GM23248 (cell line): ENCODE results near the gene SPAG7.

Experiments
- EZH2 ChIP-seq: fragments of 200-600 bp; sonication (generic); IDR thresholded peaks from 2 replicates; pipeline ENCODE4 v1.6.1; 2018; ENCODE audit warnings: antibody characterized with exemption, mild to moderate bottlenecking; ENCODE audit not compliant: insufficient read depth, poor library complexity, severe bottlenecking
- EZH2phosphoT487 ChIP-seq: fragments of 200-600 bp; sonication (generic); IDR thresholded peaks from 2 replicates; pipeline ENCODE4 v1.6.1; 2018; ENCODE audit warnings: antibody characterized with exemption, moderate library complexity, mild to moderate bottlenecking, low read depth; ENCODE audit not compliant: insufficient read depth

DNA sequence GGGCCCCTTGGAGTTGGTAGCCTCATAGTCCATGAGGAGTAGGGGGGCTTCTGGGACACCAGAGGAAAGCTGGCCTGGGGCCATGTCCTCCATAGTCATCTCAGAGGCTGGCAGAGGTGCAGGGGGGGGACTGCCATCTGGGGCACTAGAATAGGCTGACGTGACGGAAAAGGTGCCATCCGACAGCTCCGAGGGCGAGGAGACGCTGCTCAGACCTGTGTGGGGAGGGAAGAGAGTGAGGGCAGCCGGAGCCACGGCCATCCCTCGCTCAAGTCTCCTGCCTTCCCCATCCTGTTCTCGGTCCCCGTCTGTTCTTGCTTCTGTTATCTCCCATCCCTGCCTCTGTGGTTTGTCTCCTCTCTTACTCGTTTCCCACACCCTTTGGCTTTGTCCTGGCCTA lies 4.7 kb upstream of the SPAG7 start:
- TF ChIP-seq EZH2 (no peak), EZH2phosphoT487 (no peak)
